Measurements from ENCODE around the gene PIK3C3.

DNA sequence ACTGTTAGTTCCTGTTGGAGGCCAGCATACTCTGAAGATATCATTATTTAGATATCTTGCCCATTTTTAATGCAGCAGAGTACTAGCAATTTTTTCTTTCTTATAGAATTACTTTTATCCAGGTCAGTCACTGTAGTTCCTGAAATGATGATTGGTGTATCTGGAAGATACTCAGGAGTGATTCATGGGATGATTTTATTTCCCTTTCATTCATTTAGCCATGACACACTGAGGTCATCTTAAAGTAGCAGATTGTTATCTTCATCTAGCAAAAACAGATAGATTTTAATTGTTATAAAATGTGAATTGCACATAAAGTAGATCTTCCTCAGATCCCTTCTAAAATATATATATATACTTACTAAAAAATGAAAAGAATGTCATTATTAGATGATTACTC is 109.1 kb downstream of the PIK3C3 start:
- TF ChIP-seq CTCF (IDR thresholded peaks at IDR 0.05), result no peak
- no peak for TF ChIP-seq POLR2A (IDR thresholded peaks at IDR 0.05)

All from adrenal gland (tissue), 5 donors.